K562 (cell line): ENCODE results near the gene ABCA7. TPM values are rescaled to one million over a fixed set of nuclear protein-coding genes. Genes with fewer than 3 reads are reported as not detected.
A peak's percentile ranks its signal among the peaks of the same experiment; 100 is the strongest.

Source experiments
- CCAR2 ChIP-seq: fragments of 200-400 bp; formaldehyde crosslinking; IDR thresholded peaks from 2 replicates; pipeline ENCODE4 v1.6.1; 2017; ENCODE audit warnings: mild to moderate bottlenecking, low read depth, low read length
- CREB1 ChIP-seq, 2 experiments: sonication (generic) in 1 of 2; formaldehyde crosslinking in 1 of 2; IDR thresholded peaks; 2 replicates each; pipeline versions ENCODE4 v1.6.1 to v1.8.0; 2012 to 2022; ENCODE audit warnings: inconsistent platforms in 1 of 2, mild to moderate bottlenecking in 1 of 2, missing genetic modification reagents in 1 of 2, moderate library complexity in 1 of 2
- CUX1 ChIP-seq: fragments of 200-800 bp; sonication (Bioruptor generic); IDR thresholded peaks from 2 replicates; pipeline ENCODE4 v1.6.1; 2016; ENCODE audit warnings: missing genetic modification characterization, missing compliant biosample characterization
- E2F8 ChIP-seq: fragments of 450-650 bp; IDR thresholded peaks from 2 replicates; pipeline ENCODE4 v1.7.1; 2018; ENCODE audit warnings: mild to moderate bottlenecking, low read depth; ENCODE audit not compliant: partially characterized antibody
- NR0B1 ChIP-seq: fragments of 450-650 bp; IDR thresholded peaks from one replicate; pipeline ENCODE4 v1.6.1; 2018; ENCODE audit warnings: mild to moderate bottlenecking, moderate library complexity; ENCODE audit not compliant: partially characterized antibody
- NR2F6 ChIP-seq: fragments of 450-650 bp; formaldehyde crosslinking; IDR thresholded peaks from 2 replicates; pipeline ENCODE4 v1.4.0; 2020; ENCODE audit warnings: mild to moderate bottlenecking
- RAD21 ChIP-seq, 2 experiments: fragments of 250-450 bp in 1 of 2; fragments of 450-650 bp in 1 of 2; sonication (Bioruptor Pico) in 1 of 2; formaldehyde crosslinking in 1 of 2; IDR thresholded peaks in 1 of 2; conservative IDR thresholded peaks in 1 of 2; 2 replicates each; pipeline versions ENCODE4 v1.4.0 to v1.8.0; 2020 to 2022; ENCODE audit warnings: mild to moderate bottlenecking in 2 of 2, moderate library complexity in 1 of 2
- RFX7 ChIP-seq: fragments of 250-450 bp; sonication (Bioruptor Pico); IDR thresholded peaks from 2 replicates; pipeline ENCODE4 v1.5.1; 2021; ENCODE audit warnings: mild to moderate bottlenecking
- RHOXF2B ChIP-seq: fragments of 250-450 bp; sonication (Bioruptor Pico); conservative IDR thresholded peaks from 2 replicates; pipeline ENCODE4 v1.5.1; 2021
- SMARCA5 ChIP-seq: fragments of 450-650 bp; IDR thresholded peaks from 2 replicates; pipeline ENCODE4 v1.6.1; 2016
- ZBTB1 ChIP-seq: sonication (generic); formaldehyde crosslinking; IDR thresholded peaks from 2 replicates; pipeline ENCODE4 v1.8.1; 2023; ENCODE audit warnings: missing genetic modification reagents, low read depth, mild to moderate bottlenecking, borderline replicate concordance
- ZNF444 ChIP-seq: fragments of 250-450 bp; sonication (Bioruptor Pico); IDR thresholded peaks from 2 replicates; pipeline ENCODE4 v1.4.0; 2020; ENCODE audit warnings: mild to moderate bottlenecking, moderate library complexity
- ZNF551 ChIP-seq: fragments of 250-450 bp; sonication (Bioruptor Pico); IDR thresholded peaks from 2 replicates; pipeline ENCODE4 v1.5.0; 2021; ENCODE audit warnings: mild to moderate bottlenecking, moderate library complexity
- ZNF76 ChIP-seq: fragments of 250-450 bp; sonication (Bioruptor Pico); IDR thresholded peaks from 2 replicates; pipeline ENCODE4 v1.4.0; 2020; ENCODE audit warnings: mild to moderate bottlenecking, moderate library complexity, borderline replicate concordance
- polyA plus RNA-seq, 8 experiments: library from polyadenylated mRNA; depleted of rRNA in 4 of 8; stranded (reverse) in 5 of 8; unstranded in 3 of 8; fragments of >200 nt; fragmentation: Nextera tagmentation in 2 of 8; fragmentation: Illumina TruSeq in 1 of 8; extraction: Ambion mirVana in 2 of 8; extraction: Trizol in 1 of 8; gene quantifications; 2 replicates each; pipeline versions ENCODE4 v1.2.1 to v1.2.3, GENCODE V29; 2011 to 2014; ENCODE audit warnings: inconsistent platforms in 1 of 8, missing spikeins in 1 of 8
- total RNA-seq, 7 experiments: library from RNA; depleted of rRNA in 6 of 7; stranded (reverse); fragments of >200 nt in 6 of 7; fragmentation: Illumina TruSeq in 2 of 7; extraction: Trizol in 2 of 7; gene quantifications; 2 replicates each; pipeline versions ENCODE4 v1.2.1 to v1.2.3, GENCODE V29; 2011 to 2021; ENCODE audit warnings: low replicate concordance in 1 of 7
- TF ChIP-seq, protein P1 (sequence below), 2 experiments: fragments of 200-800 bp in 1 of 2; sonication (Bioruptor generic) in 1 of 2; sonication (generic) in 1 of 2; formaldehyde crosslinking in 1 of 2; IDR thresholded peaks in 1 of 2; conservative IDR thresholded peaks in 1 of 2; 2 replicates each; pipeline versions ENCODE4 v1.5.0 to v1.6.1; 2016 to 2020; ENCODE audit warnings: missing compliant biosample characterization in 1 of 2, missing genetic modification characterization in 1 of 2, missing genetic modification reagents in 1 of 2
- TF ChIP-seq, protein P2 (sequence below): fragments of 250-450 bp; sonication (Bioruptor Pico); IDR thresholded peaks from 2 replicates; pipeline ENCODE4 v1.9.0; 2021; ENCODE audit warnings: mild to moderate bottlenecking

Gene ABCA7
- total and polyA plus RNA-seq, 9 of the 15 experiments (the other 6 are each of a cell fraction or from before 2014, with no cell fraction given) = 2.3 to 96.1 (median 31.2) TPM

DNA sequence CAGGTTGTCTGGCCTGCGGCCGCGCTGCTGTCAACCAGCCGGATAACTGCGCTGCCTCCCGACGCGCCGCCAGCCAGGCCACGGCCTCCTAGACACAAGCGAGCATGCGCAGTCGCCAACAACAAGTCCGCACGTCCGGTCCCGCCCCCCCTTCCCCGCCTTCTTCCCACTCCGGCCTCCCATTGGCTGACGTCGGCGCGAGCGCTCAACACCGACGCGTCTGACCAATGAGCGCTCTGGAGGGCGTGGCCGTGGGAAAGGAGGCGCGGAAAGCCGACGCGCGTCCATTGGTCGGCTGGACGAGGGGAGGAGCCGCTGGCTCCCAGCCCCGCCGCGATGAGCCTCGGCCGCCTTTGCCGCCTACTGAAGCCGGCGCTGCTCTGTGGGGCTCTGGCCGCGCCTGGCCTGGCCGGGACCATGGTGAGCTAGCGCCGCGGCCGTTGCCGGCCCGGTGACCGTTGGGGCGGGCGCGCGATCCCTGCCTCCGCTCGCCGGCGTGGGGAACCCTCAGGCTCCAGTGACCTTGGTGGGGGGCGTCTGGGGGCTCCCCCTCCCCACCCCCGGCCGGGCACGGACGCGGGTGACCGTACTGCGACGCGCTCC is 63.9 kb downstream of the ABCA7 start, which contains the start of gene GPX4 (continued):
- TF ChIP-seq E2F8 = no peak
- no peak; the same call in 1 of the 2 replicates for TF ChIP-seq ZBTB1
- TF ChIP-seq NR0B1 = no peak
- no peak for TF ChIP-seq ZNF551
- no peak for TF ChIP-seq ZNF76
- TF ChIP-seq CREB1 (IDR thresholded peaks at IDR 0.05) = peak; percentile 45
- TF ChIP-seq CREB1 (CRISPR knock-in tag; IDR thresholded peaks at IDR 0.05) = peak; percentile 91
- TF ChIP-seq RAD21 (CRISPR knock-in tag; conservative IDR thresholded peaks at IDR 0.05 in 1 of 2, IDR thresholded peaks at IDR 0.05 in 1 of 2) = no peak
- TF ChIP-seq CUX1 = no peak
- no peak for TF ChIP-seq RHOXF2B (CRISPR knock-in tag)
- TF ChIP-seq RFX7 = no peak
- TF ChIP-seq CCAR2 = no peak
- TF ChIP-seq ZNF444 (CRISPR knock-in tag) = no peak
- no peak for TF ChIP-seq NR2F6 (CRISPR knock-in tag)
- TF ChIP-seq SMARCA5 = no peak
- TF ChIP-seq, protein P1, sequence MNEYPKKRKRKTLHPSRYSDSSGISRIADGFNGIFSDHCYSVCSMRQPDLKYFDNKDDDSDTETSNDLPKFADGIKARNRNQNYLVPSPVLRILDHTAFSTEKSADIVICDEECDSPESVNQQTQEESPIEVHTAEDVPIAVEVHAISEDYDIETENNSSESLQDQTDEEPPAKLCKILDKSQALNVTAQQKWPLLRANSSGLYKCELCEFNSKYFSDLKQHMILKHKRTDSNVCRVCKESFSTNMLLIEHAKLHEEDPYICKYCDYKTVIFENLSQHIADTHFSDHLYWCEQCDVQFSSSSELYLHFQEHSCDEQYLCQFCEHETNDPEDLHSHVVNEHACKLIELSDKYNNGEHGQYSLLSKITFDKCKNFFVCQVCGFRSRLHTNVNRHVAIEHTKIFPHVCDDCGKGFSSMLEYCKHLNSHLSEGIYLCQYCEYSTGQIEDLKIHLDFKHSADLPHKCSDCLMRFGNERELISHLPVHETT (CRISPR knock-in tag; conservative IDR thresholded peaks at IDR 0.05 in 1 of 2, IDR thresholded peaks at IDR 0.05 in 1 of 2) = no peak; a peak in 1 of 4 replicates
- TF ChIP-seq, protein P2, sequence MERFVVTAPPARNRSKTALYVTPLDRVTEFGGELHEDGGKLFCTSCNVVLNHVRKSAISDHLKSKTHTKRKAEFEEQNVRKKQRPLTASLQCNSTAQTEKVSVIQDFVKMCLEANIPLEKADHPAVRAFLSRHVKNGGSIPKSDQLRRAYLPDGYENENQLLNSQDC (CRISPR knock-in tag) = peak; percentile 45; the same call in 1 of the 2 replicates
